ENCODE measurements around the gene ANKRD50.
A peak's percentile ranks its signal among the peaks of the same experiment; 100 is the strongest.

ANKRD50 gene, protein sequence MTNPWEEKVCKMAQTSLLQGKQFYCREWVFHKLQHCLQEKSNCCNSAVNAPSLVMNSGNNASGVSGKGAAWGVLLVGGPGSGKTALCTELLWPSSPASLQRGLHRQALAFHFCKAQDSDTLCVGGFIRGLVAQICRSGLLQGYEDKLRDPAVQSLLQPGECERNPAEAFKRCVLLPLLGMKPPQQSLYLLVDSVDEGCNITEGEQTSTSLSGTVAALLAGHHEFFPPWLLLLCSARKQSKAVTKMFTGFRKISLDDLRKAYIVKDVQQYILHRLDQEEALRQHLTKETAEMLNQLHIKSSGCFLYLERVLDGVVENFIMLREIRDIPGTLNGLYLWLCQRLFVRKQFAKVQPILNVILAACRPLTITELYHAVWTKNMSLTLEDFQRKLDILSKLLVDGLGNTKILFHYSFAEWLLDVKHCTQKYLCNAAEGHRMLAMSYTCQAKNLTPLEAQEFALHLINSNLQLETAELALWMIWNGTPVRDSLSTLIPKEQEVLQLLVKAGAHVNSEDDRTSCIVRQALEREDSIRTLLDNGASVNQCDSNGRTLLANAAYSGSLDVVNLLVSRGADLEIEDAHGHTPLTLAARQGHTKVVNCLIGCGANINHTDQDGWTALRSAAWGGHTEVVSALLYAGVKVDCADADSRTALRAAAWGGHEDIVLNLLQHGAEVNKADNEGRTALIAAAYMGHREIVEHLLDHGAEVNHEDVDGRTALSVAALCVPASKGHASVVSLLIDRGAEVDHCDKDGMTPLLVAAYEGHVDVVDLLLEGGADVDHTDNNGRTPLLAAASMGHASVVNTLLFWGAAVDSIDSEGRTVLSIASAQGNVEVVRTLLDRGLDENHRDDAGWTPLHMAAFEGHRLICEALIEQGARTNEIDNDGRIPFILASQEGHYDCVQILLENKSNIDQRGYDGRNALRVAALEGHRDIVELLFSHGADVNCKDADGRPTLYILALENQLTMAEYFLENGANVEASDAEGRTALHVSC (N-terminal part only)

DNA sequence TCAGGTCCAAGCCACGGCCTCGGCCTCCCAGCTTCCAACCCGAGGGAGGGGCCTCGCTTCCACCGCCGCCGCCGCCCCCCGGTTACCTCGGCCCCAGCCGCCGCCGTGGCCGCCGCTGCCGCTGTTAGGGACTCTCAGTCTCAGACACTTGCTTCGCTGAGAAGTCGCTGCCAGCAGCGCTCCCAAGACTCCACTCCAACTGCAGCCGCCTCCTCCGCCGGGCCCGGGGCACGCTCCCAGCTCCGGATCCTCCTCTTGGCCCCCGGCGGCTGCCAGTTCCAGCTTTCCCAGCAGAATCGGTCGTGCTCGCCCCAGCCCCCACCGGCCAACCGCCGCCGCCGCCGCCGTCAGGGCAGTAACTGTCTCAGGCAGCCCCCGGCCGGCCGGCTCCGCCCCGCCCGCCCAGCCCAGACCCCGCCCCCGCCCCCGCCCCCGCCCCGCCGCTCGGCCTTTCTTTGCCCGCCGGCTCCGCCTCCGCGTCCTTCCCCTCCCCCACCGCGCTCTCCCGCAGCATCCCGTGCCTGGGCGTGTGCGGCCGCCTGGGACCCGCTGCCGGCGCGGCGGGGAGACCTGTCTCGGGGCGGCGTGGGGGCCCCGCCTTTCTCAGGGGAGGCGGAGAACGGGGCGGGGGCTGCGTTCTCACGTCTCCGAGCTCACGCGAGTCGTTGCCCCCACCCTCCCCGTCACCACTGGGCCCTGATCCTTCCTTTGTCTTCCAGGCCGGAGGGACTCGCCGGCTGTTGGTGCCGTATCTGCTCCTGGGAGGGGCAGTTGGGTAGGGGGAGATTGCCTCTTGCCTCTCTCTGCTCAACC lies at the start of gene ANKRD50:
Gene ANKRD50 (minus strand): TSS at position 361 of the 813 bp plus-strand sequence. CDS start 2,221 bp downstream, outside the sequence.
- Histone ChIP-seq H3K4me1 (ENCODE audit: control insufficient read depth, low read length) (peaks cover 27% of the 10 kb centered on the region), H3K4me2 (ENCODE audit: low read length) (peak within 1 kb of the TSS; percentile 81), H3K27ac (ENCODE audit: low read depth, low read length) (0 out of 2 replicates have a peak within 1 kb of the TSS, but pooled peaks have one; percentile 24), H3K27me3 (ENCODE audit: control insufficient read depth, low read length) (no peaks in the 10 kb centered on the region), H3F3A (ENCODE audit: control insufficient read depth, insufficient read depth) (peaks cover 9% of the 10 kb centered on the region), H3K4me3 (ENCODE audit: low read length) (peak within 1 kb of the TSS; percentile 80), H4K20me1 (ENCODE audit: control insufficient read depth, insufficient read depth, low read depth, low read length) (no peaks in the 10 kb centered on the region), H3K79me2 (ENCODE audit: control insufficient read depth, low read length) (peaks cover 3% of the 10 kb centered on the region; the same call in 1 of the 2 replicates), H3K9me3 (ENCODE audit: control insufficient read depth, insufficient read depth, low read length) (no peaks in the 10 kb centered on the region), H3K9me2 (replicated peaks; ENCODE audit: control insufficient read depth, low read length) (no peaks in the 10 kb centered on the region), H3K36me3 (ENCODE audit: control insufficient read depth, low read length) (no peaks in the 10 kb centered on the region)
- TF ChIP-seq, protein P1, sequence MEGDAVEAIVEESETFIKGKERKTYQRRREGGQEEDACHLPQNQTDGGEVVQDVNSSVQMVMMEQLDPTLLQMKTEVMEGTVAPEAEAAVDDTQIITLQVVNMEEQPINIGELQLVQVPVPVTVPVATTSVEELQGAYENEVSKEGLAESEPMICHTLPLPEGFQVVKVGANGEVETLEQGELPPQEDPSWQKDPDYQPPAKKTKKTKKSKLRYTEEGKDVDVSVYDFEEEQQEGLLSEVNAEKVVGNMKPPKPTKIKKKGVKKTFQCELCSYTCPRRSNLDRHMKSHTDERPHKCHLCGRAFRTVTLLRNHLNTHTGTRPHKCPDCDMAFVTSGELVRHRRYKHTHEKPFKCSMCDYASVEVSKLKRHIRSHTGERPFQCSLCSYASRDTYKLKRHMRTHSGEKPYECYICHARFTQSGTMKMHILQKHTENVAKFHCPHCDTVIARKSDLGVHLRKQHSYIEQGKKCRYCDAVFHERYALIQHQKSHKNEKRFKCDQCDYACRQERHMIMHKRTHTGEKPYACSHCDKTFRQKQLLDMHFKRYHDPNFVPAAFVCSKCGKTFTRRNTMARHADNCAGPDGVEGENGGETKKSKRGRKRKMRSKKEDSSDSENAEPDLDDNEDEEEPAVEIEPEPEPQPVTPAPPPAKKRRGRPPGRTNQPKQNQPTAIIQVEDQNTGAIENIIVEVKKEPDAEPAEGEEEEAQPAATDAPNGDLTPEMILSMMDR (IDR thresholded peaks at IDR 0.05; ENCODE audit: low read depth, low read length, poor library complexity, severe bottlenecking): no peak
- TF ChIP-seq EZH2phosphoT487 (IDR thresholded peaks at IDR 0.05; ENCODE audit: borderline replicate concordance, low read length): no peak

DNA sequence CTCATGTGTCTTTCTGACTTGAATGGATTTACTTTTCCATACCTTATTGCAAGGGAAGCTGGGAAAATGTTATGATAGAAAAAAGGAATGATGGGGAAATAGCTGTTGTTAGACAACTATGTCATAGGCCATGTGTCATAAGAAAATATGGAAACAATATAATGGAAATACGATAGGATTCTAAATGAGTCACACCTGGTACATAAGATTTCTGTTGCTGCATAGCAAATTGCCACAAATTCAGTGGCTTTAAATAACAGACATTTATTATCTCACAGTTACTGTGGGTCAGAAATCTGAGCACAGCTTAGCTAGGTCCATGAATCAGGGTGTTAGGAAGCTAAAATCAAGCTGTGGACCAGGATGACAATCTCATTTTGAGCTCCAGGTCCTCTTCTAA lies 44.6 kb upstream of the ANKRD50 start:
- H3K9me3 ChIP-seq (ENCODE audit: control insufficient read depth, insufficient read depth, low read length): no peaks in the 10 kb centered on the region
- H3K36me3 ChIP-seq (ENCODE audit: control insufficient read depth, low read length): no peaks in the 10 kb centered on the region
- no peaks in the 10 kb centered on the region for H3K9me2 ChIP-seq (replicated peaks; ENCODE audit: control insufficient read depth, low read length)
- H3K27ac ChIP-seq (ENCODE audit: low read depth, low read length): no peak overlapping the region
- no peak overlapping the region for H3K4me2 ChIP-seq (ENCODE audit: low read length)
- no peaks in the 10 kb centered on the region for H3K79me2 ChIP-seq (ENCODE audit: control insufficient read depth, low read length)
- TF ChIP-seq, protein P1 (IDR thresholded peaks at IDR 0.05; ENCODE audit: low read depth, low read length, poor library complexity, severe bottlenecking): no peak
- no peak for TF ChIP-seq EZH2phosphoT487 (IDR thresholded peaks at IDR 0.05; ENCODE audit: borderline replicate concordance, low read length)
- H4K20me1 ChIP-seq (ENCODE audit: control insufficient read depth, insufficient read depth, low read depth, low read length): no peaks in the 10 kb centered on the region
- no peaks in the 10 kb centered on the region for H3K4me1 ChIP-seq (ENCODE audit: control insufficient read depth, low read length)
- no peak overlapping the region for H3K4me3 ChIP-seq (ENCODE audit: low read length)
- no peaks in the 10 kb centered on the region for H3F3A ChIP-seq (ENCODE audit: control insufficient read depth, insufficient read depth)
- H3K27me3 ChIP-seq (ENCODE audit: control insufficient read depth, low read length): no peaks in the 10 kb centered on the region

DNA sequence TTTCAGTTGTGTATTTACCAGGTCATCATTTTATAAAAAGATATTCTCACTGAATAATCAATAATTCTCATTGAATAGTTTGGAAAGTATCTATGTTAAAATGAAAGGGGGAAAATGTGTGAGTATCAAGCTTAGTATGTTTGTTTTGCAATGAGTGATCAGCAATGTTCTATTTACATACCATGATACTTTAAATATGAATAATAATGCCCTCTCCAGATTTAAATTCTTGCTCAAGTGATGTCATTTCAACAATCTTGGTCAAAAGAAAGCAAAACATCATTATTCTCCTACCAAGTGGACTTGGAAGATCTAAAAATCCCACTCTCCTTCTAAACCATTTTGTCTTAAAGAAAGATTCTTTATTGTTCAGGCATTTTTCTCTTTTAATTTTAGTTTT lies 42.1 kb upstream of the ANKRD50 start:
- no peak overlapping the region for H3K27ac ChIP-seq (ENCODE audit: low read depth, low read length)
- H3K36me3 ChIP-seq (ENCODE audit: control insufficient read depth, low read length): no peaks in the 10 kb centered on the region
- no peaks in the 10 kb centered on the region for H3K9me2 ChIP-seq (replicated peaks; ENCODE audit: control insufficient read depth, low read length)
- H3K4me1 ChIP-seq (ENCODE audit: control insufficient read depth, low read length): no peaks in the 10 kb centered on the region
- TF ChIP-seq EZH2phosphoT487 (IDR thresholded peaks at IDR 0.05; ENCODE audit: borderline replicate concordance, low read length): no peak
- TF ChIP-seq, protein P1 (IDR thresholded peaks at IDR 0.05; ENCODE audit: low read depth, low read length, poor library complexity, severe bottlenecking): no peak
- no peak overlapping the region for H3K4me2 ChIP-seq (ENCODE audit: low read length)
- H3K4me3 ChIP-seq (ENCODE audit: low read length): no peak overlapping the region
- no peaks in the 10 kb centered on the region for H4K20me1 ChIP-seq (ENCODE audit: control insufficient read depth, insufficient read depth, low read depth, low read length)
- H3K27me3 ChIP-seq (ENCODE audit: control insufficient read depth, low read length): no peaks in the 10 kb centered on the region
- no peaks in the 10 kb centered on the region for H3F3A ChIP-seq (ENCODE audit: control insufficient read depth, insufficient read depth)
- no peaks in the 10 kb centered on the region for H3K9me3 ChIP-seq (ENCODE audit: control insufficient read depth, insufficient read depth, low read length)
- no peaks in the 10 kb centered on the region for H3K79me2 ChIP-seq (ENCODE audit: control insufficient read depth, low read length)
